NCI-H226 (cell line): Measurements from ENCODE around the gene NUMB.

Experiments used
- DNase-seq: peaks from one replicate; pipeline ENCODE4 v3.0.0-alpha.2; 2015

NUMB gene

DNA sequence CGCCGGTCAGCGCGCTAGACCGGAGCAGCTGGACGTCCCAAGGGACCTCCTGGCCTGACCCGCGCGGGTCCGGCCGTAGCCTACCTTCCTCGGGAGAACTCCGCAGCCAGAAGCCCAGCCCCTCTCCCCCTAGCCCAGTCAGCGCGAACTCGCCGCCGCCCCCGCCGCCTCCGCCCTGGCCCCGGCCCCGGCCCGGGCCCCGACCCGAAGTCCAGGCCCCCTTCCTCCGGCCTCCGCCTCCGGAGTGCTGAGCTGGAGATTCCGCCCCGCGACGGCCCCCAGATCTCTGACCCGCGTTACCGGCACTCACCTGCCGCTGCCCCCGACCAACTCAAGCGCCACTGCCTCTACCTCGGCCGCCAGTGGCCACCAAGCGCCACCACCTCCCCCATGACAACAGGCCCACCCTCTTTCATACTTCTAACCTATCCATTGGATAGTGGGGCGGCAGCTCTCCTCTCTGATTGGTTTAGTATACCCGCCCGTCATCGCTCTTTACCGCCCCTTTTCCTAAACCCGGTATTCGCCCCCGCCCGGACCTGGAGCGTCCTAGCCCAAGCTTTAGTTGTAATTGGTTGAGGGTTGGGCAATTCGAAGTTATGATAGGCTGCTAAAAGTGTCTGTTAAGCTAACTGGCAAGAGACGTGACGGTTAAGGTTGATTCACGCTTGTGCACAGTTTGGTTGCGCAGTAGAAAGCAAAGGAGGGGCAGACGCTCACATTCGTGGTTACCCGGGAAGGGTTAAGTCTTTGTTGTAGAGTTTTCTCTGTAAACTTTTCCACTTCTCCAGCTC, at the start of gene NUMB:
TSS of gene NUMB (minus strand) at position 364 of the 794 bp plus-strand sequence. CDS start 102,795 bp downstream, outside the sequence.
- DNase-seq = peak; percentile 100

DNA sequence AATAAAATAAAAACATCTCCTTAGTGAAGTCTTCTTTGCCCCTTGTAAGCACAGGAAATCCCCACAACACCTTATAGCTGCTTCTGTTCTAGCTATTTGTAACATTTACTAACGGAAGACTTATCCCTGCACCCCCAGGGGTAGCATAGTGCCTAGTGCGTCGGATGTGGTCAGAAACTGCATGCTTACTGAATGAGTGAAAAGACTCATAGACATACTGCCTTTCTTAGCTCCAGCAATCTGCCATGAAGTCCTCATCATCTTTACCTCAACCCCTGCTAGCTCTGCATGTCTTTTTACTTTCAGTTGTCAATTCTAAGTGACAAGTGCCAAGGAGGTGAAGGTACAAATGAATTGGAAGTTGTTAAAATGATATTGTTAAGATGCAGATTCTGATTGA, 45.3 kb upstream of the NUMB start:
- DNase-seq = no peak

DNA sequence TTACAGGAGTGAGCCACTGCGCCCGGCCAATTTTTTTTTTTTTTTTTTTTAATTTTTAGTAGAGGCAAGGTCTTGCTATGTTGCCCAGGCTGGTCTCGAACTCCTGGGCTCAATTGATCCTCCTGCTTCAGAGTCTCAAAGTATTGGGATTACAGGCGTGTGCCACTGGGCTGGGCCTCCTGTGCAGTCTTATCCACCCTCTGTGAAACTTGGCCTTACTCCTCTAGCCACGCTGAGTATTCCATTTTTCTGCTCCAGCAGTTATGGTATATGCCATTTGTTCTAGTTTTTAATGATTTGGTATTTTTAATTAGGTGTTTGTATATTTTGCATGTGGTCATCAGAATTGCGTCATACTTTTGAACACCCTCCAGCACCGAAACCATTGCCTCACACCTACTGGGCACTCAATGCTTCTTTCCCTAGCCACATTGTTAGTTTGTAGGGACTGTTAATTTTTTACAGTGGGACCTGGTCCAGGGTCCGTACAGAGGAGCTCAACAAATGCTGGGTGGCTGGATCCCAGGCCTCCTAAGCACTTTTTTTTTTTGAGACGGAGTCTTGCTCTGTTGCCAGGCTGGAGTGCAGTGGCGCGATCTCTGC, 43.8 kb upstream of the NUMB start:
- no peak for DNase-seq

DNA sequence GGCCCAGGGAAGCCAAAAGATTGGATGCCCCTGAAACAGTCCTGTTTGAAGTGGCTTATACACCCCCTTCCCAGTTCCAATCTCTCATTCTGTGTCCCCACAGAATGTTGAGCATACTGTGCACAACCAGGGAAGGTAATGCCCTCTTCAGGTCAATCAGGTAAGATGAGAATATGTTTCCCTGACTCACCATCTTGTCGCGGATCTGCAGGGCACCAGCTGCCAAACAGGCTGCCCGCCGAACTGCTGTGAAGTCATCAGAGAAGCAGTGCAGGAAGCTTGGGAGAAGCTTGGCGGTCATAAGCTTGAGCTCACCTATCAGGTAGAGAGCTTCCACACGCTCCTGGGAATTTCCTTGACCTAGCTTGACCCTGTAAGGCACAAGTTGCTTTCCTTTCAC, 42.0 kb upstream of the NUMB start:
- no peak for DNase-seq

DNA sequence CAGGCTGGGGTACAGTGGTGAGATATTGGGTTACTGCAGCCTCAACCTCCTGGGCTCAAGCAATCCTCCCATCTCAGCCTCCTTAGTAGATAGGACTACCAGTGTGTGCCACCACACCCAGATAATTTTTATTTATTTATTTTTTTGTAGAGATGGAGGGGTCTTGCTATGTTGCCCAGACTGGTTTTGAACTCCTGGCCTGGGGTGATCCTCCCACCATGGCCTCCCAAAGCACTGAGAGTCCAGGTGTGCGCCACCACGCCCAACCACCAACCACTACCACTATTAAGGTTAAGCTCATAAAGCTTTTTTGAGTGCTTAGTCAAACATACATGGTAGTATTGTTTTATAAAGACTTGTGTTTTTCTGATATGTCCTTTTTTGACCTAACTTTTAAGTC, 36.2 kb upstream of the NUMB start:
- DNase-seq = no peak

DNA sequence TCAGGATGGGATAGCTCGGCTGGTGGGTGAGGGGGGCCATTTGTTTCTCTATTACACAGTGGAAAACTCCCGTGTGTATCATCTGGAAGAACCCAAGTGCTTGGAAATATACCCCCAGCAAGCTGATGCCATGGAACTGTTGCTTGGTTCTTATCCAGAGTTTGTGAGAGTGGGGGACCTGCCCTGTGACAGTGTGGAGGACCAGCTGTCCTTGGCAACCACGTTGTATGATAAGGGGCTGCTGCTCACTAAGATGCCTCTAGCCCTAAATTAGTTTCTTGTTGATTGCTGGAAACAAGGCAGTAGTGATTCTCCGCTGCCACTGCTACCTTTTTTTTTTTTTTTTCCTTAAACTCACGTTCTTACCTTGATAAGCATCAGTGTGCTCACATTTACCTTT, 34.3 kb upstream of the NUMB start:
- no peak for DNase-seq

DNA sequence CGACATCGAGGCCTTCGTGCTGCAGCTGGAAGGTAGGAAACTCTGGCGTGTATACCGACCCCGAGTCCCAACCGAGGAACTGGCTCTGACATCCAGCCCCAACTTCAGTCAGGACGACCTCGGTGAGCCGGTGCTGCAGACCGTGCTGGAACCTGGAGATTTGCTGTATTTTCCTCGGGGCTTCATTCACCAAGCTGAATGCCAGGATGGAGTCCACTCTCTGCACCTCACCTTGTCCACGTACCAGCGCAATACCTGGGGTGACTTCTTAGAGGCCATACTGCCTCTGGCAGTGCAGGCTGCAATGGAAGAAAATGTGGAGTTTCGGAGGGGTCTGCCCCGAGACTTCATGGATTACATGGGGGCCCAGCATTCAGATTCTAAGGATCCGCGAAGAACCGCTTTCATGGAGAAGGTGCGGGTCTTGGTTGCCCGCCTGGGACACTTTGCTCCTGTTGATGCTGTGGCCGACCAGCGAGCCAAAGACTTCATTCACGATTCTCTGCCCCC, 33.8 kb upstream of the NUMB start:
- no peak for DNase-seq

DNA sequence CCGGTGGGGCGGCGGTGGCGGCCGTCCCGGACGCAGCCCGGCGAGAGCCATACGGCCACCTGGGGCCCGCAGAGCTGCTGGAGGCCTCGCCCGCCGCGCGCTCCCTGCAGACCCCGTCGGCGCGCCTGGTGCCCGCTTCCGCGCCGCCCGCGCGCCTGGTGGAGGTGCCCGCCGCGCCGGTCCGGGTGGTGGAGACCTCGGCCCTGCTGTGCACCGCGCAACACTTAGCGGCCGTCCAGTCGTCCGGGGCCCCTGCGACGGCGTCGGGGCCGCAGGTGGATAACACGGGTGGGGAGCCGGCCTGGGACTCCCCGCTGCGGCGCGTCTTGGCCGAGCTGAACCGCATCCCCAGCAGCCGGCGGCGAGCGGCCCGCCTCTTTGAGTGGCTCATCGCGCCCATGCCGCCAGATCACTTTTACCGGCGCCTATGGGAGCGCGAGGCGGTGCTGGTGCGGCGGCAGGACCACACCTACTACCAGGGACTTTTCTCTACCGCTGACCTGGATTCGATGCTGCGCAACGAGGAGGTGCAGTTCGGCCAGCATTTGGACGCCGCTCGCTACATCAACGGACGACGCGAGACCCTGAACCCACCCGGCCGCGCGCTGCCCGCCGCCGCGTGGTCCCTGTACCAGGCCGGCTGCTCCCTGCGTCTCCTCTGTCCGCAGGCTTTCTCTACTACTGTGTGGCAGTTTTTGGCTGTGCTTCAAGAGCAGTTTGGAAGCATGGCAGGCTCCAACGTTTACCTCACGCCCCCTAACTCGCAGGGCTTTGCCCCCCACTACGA, 33.1 kb upstream of the NUMB start:
- DNase-seq = peak; percentile 78

DNA sequence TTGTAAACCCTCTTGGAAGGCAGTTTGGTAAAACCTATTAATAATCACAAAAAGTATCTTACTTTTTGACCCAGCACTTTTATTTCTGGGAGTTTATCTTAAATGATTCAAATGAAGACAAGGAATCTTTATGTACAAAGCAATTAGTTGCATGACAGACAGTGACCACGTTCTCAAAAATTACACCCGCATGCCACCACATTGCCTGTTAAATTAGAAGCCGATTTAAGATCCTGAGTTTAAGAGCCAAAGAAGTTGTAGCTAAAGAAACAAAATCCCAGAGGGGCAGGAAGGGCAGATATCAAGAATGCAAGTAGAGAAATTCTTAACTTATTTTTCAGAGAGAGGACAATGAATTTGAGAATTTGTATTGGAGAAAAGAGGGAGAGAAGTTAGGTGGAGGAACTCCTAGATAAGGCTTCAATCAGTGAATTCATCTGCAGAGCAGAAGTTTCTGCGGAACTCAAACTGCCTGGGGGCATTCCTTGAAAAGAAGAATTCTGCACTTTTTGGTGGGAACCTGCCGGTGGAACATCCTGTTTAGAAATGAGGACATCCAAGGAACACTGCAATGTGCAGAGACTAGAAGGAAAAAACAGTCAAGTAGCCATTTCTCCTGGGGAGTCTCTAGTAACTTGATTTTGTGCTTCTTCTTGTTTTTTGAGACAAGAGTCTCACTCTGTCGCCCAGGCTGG, 31.3 kb upstream of the NUMB start:
- DNase-seq = no peak

DNA sequence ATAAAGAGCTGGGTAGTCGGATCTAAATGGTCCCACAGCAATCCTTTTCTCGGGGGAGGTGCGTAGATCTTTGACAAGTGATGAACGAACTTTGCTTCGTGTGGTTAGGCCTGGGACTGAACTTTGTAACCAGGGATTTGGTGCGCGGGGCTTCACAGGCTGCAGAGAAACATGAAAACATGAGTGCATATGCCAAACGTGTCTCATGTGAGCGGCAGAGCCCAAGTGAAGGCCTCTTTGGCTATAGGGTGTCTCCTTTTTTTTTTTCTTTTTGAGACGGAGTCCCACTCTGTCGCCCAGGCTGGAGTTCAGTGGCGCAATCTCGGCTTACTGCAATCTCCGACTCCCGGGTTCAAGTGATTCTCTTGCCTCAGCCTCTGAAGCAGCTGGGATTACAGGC, 20.3 kb upstream of the NUMB start:
- no peak for DNase-seq

DNA sequence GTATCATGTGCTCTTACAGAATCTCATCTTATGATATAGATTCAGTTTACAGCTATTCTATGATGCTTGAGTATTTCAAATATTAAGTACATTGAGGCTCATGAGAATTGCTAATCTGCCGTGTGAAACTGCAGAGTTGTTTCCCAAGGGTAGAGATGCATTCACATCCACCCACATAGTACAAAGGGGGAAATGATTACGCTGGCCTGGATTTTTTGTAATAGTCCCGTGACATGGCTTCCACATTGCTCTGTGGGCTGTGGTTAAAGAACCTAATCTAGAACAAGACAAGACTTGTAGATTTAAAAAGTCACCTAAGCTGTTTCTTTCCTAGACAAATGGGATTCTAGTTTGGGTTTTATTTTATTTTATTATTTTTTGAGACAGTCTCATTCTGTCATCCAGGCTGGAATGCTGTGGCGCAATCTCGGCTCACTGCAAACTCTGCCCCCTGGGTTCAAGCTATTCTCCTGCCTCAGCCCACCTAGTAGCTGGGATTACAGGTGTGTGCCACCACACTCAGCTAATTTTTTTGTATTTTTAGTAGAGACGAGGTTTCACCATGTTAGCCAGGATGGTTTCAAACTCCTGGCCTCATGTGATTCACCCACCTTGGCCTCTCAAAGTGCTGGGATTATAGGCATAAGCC, 19.4 kb upstream of the NUMB start:
- DNase-seq = no peak

DNA sequence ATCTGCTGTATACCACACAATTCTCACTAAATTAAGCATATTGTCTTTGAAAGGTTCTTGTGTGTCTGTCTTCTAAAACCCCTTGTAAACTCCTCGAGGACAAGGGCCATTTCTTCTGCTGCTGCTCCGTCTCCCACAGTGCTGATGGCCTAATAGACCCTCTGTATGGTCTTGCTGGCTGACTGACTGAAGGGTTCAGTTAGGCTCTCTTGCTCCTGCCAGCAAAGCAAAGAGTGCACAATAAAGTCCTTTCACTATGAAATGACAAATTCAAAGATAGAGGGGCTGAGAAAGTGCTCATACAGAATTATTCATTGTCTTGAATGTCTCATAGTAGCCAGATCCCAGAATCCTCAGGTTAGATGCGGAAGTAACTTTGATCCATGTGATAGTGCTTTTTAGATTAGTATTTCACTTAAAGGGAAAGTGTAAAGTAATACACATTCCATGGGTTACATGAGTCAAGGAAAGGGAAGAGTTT, 18.1 kb upstream of the NUMB start:
- DNase-seq = no peak

DNA sequence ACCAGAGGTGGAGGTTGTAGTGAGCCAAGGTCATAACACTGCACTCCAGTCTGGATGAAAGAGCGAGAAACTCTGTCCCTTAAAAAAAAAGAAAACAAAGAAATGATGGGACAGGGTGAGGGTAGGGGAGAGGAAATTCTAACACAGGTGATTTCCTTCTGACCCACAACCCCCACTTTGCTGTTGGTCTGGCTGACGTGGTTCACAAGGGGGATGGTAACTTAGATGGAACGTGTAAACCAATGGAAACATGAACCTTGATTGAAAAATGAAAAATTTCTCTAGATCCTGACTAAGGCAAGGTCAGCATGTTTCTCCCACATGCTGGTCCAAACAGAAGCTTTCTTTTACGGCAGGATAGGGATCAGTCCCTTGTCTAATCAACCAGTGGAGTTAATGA, 16.6 kb upstream of the NUMB start:
- no peak for DNase-seq

DNA sequence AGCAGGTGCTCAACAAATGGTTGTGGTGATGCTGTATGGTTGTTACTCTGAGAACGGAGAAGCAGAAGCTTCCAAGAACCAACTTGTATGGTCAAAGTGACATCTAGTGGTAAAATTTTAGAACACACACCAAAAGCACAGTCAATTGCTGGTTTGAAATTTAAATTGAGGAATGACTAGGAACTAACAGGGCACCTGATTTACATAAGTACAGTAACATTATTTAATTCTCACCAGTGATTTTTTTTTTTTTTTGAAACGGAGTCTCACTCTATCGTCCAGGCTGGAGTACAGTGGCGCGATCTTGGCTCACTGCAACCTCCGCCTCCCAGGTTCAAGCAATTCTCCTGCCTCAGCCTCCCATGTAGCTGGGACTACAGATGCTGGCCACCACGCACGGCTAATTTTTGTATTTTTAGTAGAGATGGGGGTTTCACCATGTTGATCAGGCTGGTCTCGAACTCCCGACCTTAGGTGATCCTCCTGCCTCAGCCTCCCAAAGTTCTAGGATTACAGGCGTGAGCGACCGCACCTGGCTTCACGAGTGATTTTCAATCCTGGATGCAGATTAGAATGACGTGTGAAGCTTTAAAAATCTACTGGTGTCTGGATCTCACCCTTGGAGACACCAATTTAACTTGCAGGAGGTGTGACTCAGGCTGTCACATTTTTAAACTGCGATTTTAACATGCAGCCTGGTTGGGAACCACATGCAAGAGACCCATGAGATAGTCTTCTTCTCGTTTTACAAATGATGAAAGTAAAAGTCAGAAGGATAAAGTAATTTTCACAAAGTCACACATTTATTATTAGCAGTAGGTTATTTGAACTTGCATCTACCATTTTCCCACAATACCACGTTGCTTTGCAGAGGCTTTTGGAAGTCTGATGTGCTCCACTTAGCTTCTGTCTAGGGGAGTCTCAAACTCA, 14.1 kb upstream of the NUMB start:
- peak; percentile 27 for DNase-seq

DNA sequence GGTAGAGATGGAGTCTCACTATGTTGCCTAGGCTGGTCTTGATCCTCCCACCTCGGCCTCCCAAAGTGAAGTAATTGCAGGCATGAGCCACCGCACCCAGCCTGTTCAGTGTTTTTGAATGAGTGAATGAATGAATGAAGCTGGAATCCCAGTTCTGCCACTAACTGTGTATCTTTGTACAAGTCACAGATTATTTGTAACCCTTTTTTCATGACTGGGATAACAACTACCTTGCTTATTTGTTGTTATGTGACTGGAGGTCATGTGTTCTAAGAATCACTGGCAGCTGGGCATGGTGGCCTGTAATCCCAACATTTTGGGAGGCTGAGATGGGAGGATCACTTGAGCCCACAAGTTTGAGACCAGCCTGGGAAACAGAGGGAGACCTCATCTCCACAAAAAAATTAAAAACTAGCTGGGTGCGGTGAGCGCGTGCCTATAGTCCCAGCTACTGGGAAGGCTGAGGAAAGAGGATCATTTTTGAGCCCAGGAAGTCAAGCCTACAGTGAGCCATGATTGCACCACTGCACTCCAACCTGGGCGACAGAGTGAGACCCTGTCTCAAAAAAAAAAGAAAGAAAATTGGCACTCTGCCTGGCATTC, 13.3 kb upstream of the NUMB start:
- DNase-seq = no peak

DNA sequence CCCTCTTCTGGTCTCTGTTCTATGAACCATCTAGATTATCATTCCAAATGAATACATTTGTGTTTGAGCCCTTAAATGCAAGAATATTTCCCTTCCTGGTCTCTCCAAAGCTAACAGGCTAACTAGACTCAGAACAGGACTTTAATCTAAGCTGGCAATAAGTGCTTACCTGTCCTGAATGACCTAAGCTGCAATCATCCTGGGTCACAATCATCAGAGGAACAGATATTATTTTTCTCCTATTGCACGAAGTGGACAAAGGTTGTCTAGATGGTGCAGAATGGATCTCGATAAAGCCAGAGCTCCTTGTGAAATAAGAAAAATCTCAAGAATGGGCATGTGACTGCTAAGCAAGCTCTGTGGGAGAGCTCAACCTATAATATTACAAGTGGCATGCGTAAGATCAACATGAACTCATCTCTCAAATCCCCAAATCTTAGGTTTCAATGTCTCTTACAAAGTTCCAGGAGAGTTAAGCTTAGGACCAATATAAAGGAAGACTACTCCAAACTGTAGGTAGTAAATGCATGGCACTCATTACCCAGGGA, 10.6 kb upstream of the NUMB start:
- no peak for DNase-seq

DNA sequence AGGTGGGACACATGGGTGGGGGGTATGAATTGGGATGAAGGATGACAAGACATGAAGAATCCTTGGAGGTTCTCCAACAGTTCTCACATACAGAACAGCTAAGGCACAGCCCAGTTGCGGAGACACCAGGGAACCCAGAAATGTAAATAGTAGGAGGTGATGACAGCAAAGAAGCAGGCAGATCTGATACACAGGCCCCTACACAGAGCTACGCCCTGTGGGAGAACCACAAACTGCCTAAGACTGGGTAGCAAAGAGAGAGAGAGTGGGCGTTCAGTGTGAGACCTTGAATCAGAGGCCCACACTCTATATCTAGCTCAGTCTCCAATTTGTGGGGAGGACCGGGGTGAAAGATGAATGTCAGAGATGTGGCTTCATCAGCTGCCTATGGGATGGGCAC, 9.5 kb upstream of the NUMB start:
- DNase-seq = no peak

DNA sequence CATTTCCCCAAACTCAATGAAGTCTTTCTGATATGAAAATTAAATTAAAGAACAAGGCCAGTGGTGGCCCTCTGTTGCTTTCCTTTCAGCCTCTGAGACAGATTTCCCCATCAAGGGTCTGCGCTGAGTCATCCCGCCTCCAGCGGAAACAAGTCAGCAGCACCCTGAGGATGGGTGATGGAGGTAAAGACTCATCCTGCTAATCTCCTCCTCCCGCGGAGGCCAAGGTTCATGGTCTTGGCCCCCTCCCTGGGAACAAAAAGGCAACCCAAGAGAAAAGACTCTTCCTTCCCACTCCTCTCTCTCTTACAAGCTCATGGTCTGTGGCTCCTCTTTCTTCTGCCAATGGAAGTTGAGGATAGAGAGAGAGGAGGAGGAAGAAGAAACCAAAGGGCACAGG, 9.0 kb upstream of the NUMB start:
- no peak for DNase-seq

DNA sequence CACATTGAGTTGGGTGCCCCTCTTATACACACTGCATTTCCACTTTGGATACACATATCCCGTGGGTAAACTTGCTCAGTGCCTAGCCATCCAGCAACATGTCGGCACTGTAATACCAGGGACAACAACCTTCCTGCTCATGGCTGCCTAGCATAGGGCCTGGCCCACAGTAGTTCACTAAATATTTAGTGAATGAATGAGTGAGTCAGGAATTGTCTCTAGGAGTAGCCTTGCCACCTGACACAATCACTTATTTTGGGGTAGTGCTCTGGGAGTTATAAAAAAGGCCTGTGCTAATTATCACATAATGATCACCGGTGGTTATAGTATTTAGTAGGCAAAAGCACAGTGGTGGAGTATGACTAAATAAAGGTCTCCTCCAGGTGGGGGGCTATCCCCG, 8.5 kb upstream of the NUMB start:
- no peak for DNase-seq

DNA sequence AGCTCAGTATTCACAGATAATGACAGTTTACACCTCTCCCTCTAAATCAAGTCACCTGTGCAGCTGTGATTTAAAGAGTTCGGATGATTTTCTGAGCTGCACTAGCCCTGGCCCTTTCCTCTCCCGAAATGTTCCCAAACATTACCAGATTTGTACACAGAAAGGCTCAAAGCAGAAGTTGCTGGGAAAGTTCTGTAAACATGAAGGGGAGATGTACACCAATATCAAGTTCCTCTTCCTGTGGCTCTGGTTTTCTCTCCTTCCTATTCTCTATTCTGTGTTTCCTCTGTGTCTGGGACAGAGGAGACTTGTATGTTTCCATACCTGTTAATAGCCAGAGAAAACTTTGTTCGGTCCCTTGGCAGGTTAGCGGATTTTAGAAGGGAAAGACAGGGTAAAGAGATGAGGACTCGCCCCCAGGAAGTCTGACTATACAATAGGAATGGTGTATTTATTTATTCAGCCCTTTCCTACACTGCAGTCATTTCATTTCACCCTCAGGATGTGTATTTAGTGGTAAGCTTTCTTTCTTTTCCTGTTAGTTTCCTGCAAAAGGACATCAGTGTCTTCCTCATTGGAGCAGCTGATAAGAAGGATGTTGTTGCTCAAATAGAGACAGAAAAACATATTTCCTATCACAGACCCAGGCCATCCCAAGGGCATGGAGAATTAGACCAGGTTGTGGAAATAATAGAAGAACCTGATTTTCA, 7.6 kb upstream of the NUMB start:
- no peak for DNase-seq
